Esophagus squamous epithelium (tissue), 4 donors: ENCODE results near the gene ZNF532.

Experiments used
- CTCF ChIP-seq, 6 experiments: fragments of 450-650 bp in 4 of 6; fragments of 200-600 bp in 2 of 6; sonication (generic) in 2 of 6; IDR thresholded peaks; one replicate each; pipeline ENCODE4 v1.5.1; 2016 to 2019; ENCODE audit warnings: antibody characterized with exemption in 6 of 6, mild to moderate bottlenecking in 4 of 6, moderate library complexity in 4 of 6
- POLR2A ChIP-seq, 4 donors: fragments of 450-650 bp; IDR thresholded peaks; one replicate each; pipeline ENCODE4 v1.6.1; 2017; ENCODE audit warnings: antibody characterized with exemption in 4 of 4, mild to moderate bottlenecking in 4 of 4, moderate library complexity in 3 of 4

- TF ChIP-seq POLR2A (IDR thresholded peaks at IDR 0.05) (no peak), CTCF (IDR thresholded peaks at IDR 0.05) (no peak)
Measured at GRCh38 chr18:59026831-59027410, 162.2 kb downstream of the ZNF532 start.
